Upper lobe of left lung (tissue), 6 donors: ENCODE measurements around the gene MYPN. TPM values are rescaled to one million over a fixed set of nuclear protein-coding genes. Genes with fewer than 3 reads are reported as not detected.

Experiments
- ATAC-seq, 2 donors: fragments of 200-7000 bp; cut with Tn5 transposase; one replicate each; pipeline ENCODE4 v1.9.1; 2022; ENCODE audit warnings: mild to moderate bottlenecking in 2 of 2, moderate library complexity in 2 of 2; ENCODE audit not compliant: low FRiP score in 2 of 2
- DNase-seq, 2 donors: peaks; one replicate each; pipeline ENCODE4 v3.0.0-alpha.2; 2019 to 2020
- H3K27ac ChIP-seq, 4 donors: fragments of 200-600 bp; sonication (generic); one replicate each; pipeline ENCODE4 v1.5.1; 2016 to 2019
- H3K27me3 ChIP-seq, 4 donors: fragments of 200-600 bp; sonication (generic); one replicate each; pipeline ENCODE4 v1.5.1; 2017 to 2019
- H3K36me3 ChIP-seq, 4 donors: fragments of 200-600 bp; sonication (generic); one replicate each; pipeline ENCODE4 v1.5.1; 2016 to 2019
- H3K4me1 ChIP-seq, 4 donors: fragments of 200-600 bp; sonication (generic); one replicate each; pipeline ENCODE4 v1.5.1; 2018 to 2019
- H3K4me3 ChIP-seq, 4 donors: fragments of 200-600 bp; sonication (generic); one replicate each; pipeline ENCODE4 v1.5.1; 2017 to 2019; ENCODE audit warnings: mild to moderate bottlenecking in 2 of 4, moderate library complexity in 1 of 4
- H3K9me3 ChIP-seq, 4 donors: fragments of 200-600 bp; sonication (generic); one replicate each; pipeline ENCODE4 v1.5.1; 2018 to 2019
- CTCF ChIP-seq, 6 experiments: fragments of 450-650 bp in 4 of 6; fragments of 200-600 bp in 2 of 6; sonication (generic) in 2 of 6; IDR thresholded peaks; one replicate each; pipeline ENCODE4 v1.5.1; 2016 to 2019; ENCODE audit warnings: antibody characterized with exemption in 6 of 6
- EP300 ChIP-seq, 4 donors: sonication (generic); formaldehyde crosslinking; IDR thresholded peaks; one replicate each; pipeline ENCODE4 v1.5.1; 2017; ENCODE audit warnings: antibody characterized with exemption in 4 of 4, control low read depth in 2 of 4
- POLR2A ChIP-seq, 4 donors: fragments of 450-650 bp; IDR thresholded peaks; one replicate each; pipeline ENCODE4 v1.5.1; 2016 to 2017; ENCODE audit warnings: antibody characterized with exemption in 4 of 4, mild to moderate bottlenecking in 2 of 4
- POLR2AphosphoS5 ChIP-seq, 2 donors: sonication (generic); formaldehyde crosslinking; IDR thresholded peaks; one replicate each; pipeline ENCODE4 v1.5.1; 2017; ENCODE audit warnings: antibody characterized with exemption in 2 of 2
- WGBS, 2 donors: methylation state at CpG; one replicate each; pipeline ENCODE4 v1.1.5; 2017 to 2018; 5-methylcytosine and 5-hydroxymethylcytosine counted together
- total RNA-seq, 6 donors: library from RNA; depleted of rRNA in 4 of 6; stranded (reverse); fragments of >200 nt in 4 of 6; gene quantifications; one replicate each; pipeline versions ENCODE4 v1.1.0 to v1.2.1, GENCODE V29; 2016 to 2021
- donor health status: DM: no; HTN: no; CAD: no; lungs with moderate emphysema.
- donor health status: DM: no; HTN: yes; CAD: no; lungs with severe emphysema.

MYPN gene
- total RNA-seq, 6 donors from 2014 or later, result not detected

- 75 to 82% methylated on average over 4 of the region's 4 CpGs for WGBS, 2 donors
- ATAC-seq (no peak), DNase-seq (no peak)
- Histone ChIP-seq H3K36me3 (no peaks in the 10 kb centered on the region), H3K4me3 (no peak overlapping the region), H3K27me3 (no peaks in the 10 kb centered on the region), H3K27ac (no peak overlapping the region), H3K4me1 (no peaks in the 10 kb centered on the region), H3K9me3 (no peaks in the 10 kb centered on the region)
- TF ChIP-seq EP300 (IDR thresholded peaks at IDR 0.05) (no peak), CTCF (IDR thresholded peaks at IDR 0.05) (no peak), POLR2A (IDR thresholded peaks at IDR 0.05) (no peak), POLR2AphosphoS5 (IDR thresholded peaks at IDR 0.05) (no peak)
Measured at GRCh38 chr10:68178592-68178991, 69.3 kb downstream of the MYPN start.

- no peaks in the 10 kb centered on the region for H3K4me1 ChIP-seq
- no peaks in the 10 kb centered on the region for H3K36me3 ChIP-seq
- no peak overlapping the region for H3K4me3 ChIP-seq
- no peaks in the 10 kb centered on the region for H3K9me3 ChIP-seq
- no peaks in the 10 kb centered on the region for H3K27me3 ChIP-seq
- H3K27ac ChIP-seq, result no peak overlapping the region
- DNase-seq (no peak), ATAC-seq (no peak)
- no peak for TF ChIP-seq CTCF (IDR thresholded peaks at IDR 0.05)
- TF ChIP-seq EP300 (IDR thresholded peaks at IDR 0.05), result no peak
- TF ChIP-seq POLR2A (IDR thresholded peaks at IDR 0.05), result no peak
- no peak for TF ChIP-seq POLR2AphosphoS5 (IDR thresholded peaks at IDR 0.05)
- 76 to 86% methylated on average over 3 of the region's 3 CpGs for WGBS, 2 donors
Measured at GRCh38 chr10:68179016-68179415, 69.7 kb downstream of the MYPN start.

GRCh38 chr10:68180490-68180889 lies 71.2 kb downstream of the MYPN start:
- Histone ChIP-seq H3K4me3 (no peak overlapping the region), H3K27ac (no peak overlapping the region), H3K27me3 (no peaks in the 10 kb centered on the region), H3K9me3 (no peaks in the 10 kb centered on the region), H3K36me3 (no peaks in the 10 kb centered on the region), H3K4me1 (no peaks in the 10 kb centered on the region)
- TF ChIP-seq EP300 (IDR thresholded peaks at IDR 0.05) (no peak), POLR2AphosphoS5 (IDR thresholded peaks at IDR 0.05) (no peak), POLR2A (IDR thresholded peaks at IDR 0.05) (no peak), CTCF (IDR thresholded peaks at IDR 0.05) (no peak)
- ATAC-seq (no peak), DNase-seq (no peak)
- WGBS, 2 donors, result 93 to 98% methylated on average over 3 of the region's 3 CpGs

GRCh38 chr10:68184546-68184945 lies 75.3 kb downstream of the MYPN start:
- no peaks in the 10 kb centered on the region for H3K4me1 ChIP-seq
- no peaks in the 10 kb centered on the region for H3K9me3 ChIP-seq
- no peak overlapping the region for H3K27ac ChIP-seq
- no peak overlapping the region for H3K4me3 ChIP-seq
- no peaks in the 10 kb centered on the region for H3K36me3 ChIP-seq
- 51 to 55% methylated on average over 7 of the region's 7 CpGs for WGBS, 2 donors
- TF ChIP-seq POLR2AphosphoS5 (IDR thresholded peaks at IDR 0.05) (no peak), EP300 (IDR thresholded peaks at IDR 0.05) (no peak), POLR2A (IDR thresholded peaks at IDR 0.05) (no peak), CTCF (IDR thresholded peaks at IDR 0.05) (no peak)
- no peaks in the 10 kb centered on the region for H3K27me3 ChIP-seq
- DNase-seq (no peak), ATAC-seq (no peak)

GRCh38 chr10:68185085-68185484 lies 75.8 kb downstream of the MYPN start:
- ATAC-seq, result no peak

More at GRCh38 chr10:68185085-68185484, 75.8 kb downstream of the MYPN start:
- Histone ChIP-seq H3K27ac (no peak overlapping the region), H3K9me3 (no peaks in the 10 kb centered on the region), H3K4me3 (no peak overlapping the region), H3K27me3 (no peaks in the 10 kb centered on the region), H3K4me1 (no peaks in the 10 kb centered on the region), H3K36me3 (no peaks in the 10 kb centered on the region)
- DNase-seq, result no peak
- 55 to 66% methylated on average over 2 of the region's 2 CpGs for whole genome bisulfite sequencing, 2 donors
- TF ChIP-seq POLR2A (IDR thresholded peaks at IDR 0.05), result no peak
